Peyer's patch (tissue), 4 donors: ENCODE results near the gene WASL. TPM values are rescaled to one million over a fixed set of nuclear protein-coding genes. Genes with fewer than 3 reads are reported as not detected.

ENCODE experiments used
- DNase-seq, 3 donors: peaks; one replicate each; pipeline ENCODE4 v3.0.0-alpha.2; 2017 to 2019
- H3K27ac ChIP-seq, 4 donors: fragments of 200-600 bp; sonication (generic); one replicate each; pipeline ENCODE4 v1.5.1; 2016 to 2019
- H3K27me3 ChIP-seq, 2 donors: fragments of 200-600 bp; sonication (generic); one replicate each; pipeline ENCODE4 v1.5.1; 2019
- H3K36me3 ChIP-seq, 3 donors: fragments of 200-600 bp; sonication (generic); one replicate each; pipeline ENCODE4 v1.5.1; 2016 to 2019
- H3K4me1 ChIP-seq, 4 donors: fragments of 200-600 bp; sonication (generic); one replicate each; pipeline ENCODE4 v1.5.1; 2016 to 2019
- H3K4me3 ChIP-seq, 4 donors: fragments of 200-600 bp; sonication (generic); 1 replicate in 3 of 4; 2 replicates in 1 of 4; pipeline ENCODE4 v1.5.1; 2016 to 2019; ENCODE audit warnings: mild to moderate bottlenecking in 1 of 4
- H3K9me3 ChIP-seq, 4 donors: fragments of 200-600 bp; sonication (generic); one replicate each; pipeline ENCODE4 v1.5.1; 2016 to 2019; ENCODE audit warnings: mild to moderate bottlenecking in 1 of 4
- CTCF ChIP-seq, 6 experiments: fragments of 450-650 bp in 4 of 6; fragments of 200-600 bp in 2 of 6; sonication (generic) in 1 of 6; IDR thresholded peaks; one replicate each; pipeline ENCODE4 v1.5.1; 2017 to 2019; ENCODE audit warnings: antibody characterized with exemption in 6 of 6, mild to moderate bottlenecking in 3 of 6, moderate library complexity in 1 of 6
- POLR2A ChIP-seq, 2 donors: fragments of 450-650 bp; IDR thresholded peaks; one replicate each; pipeline ENCODE4 v1.5.1; 2017; ENCODE audit warnings: antibody characterized with exemption in 2 of 2, mild to moderate bottlenecking in 2 of 2, moderate library complexity in 2 of 2
- total RNA-seq, 4 donors: library from RNA; depleted of rRNA; stranded (reverse); fragments of >200 nt; gene quantifications; one replicate each; pipeline ENCODE4 v1.1.0, GENCODE V29; 2016

Gene WASL
- total RNA-seq, 4 donors from 2014 or later, result 33.8 to 60.2 (median 51.5) TPM

GRCh38 chr7:123692471-123692877, 56.3 kb downstream of the WASL start:
- Histone ChIP-seq H3K4me3 (no peak overlapping the region), H3K27me3 (no peaks in the 10 kb centered on the region), H3K4me1 (no peaks in the 10 kb centered on the region), H3K27ac (no peak overlapping the region), H3K36me3 (peaks cover 0 to 65% (median 0%) of the 10 kb centered on the region in 3 donors), H3K9me3 (no peaks in the 10 kb centered on the region)
- TF ChIP-seq CTCF (IDR thresholded peaks at IDR 0.05) (no peak), POLR2A (IDR thresholded peaks at IDR 0.05) (no peak)
- DNase-seq, result no peak

- no peak for TF ChIP-seq POLR2A (IDR thresholded peaks at IDR 0.05)
- TF ChIP-seq CTCF (IDR thresholded peaks at IDR 0.05), result no peak
- Histone ChIP-seq H3K4me1 (no peaks in the 10 kb centered on the region), H3K36me3 (peaks cover 0 to 61% (median 0%) of the 10 kb centered on the region in 3 donors), H3K27me3 (no peaks in the 10 kb centered on the region), H3K27ac (no peak overlapping the region), H3K4me3 (no peak overlapping the region), H3K9me3 (no peaks in the 10 kb centered on the region)
- no peak for DNase-seq
Measured at GRCh38 chr7:123690550-123690949, 58.3 kb downstream of the WASL start.

DNA sequence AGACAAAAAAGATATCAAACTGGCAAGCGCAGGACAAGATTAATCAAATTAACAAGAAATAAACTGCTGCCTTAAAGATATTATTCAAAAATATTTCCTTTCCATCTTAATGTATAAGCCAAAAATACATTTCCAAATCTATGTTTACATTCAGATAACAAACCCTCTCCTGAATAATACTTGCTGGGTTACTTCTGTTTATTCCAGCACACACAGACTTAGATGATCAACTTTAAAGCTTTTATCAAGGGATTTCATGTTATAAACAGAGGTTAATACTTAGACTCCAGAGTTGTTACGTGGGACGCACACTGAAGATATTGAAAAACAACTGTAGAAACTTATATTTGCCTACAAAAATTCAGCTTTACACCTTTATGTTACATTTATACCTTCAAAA, 59.6 kb downstream of the WASL start:
- Histone ChIP-seq H3K27me3 (no peaks in the 10 kb centered on the region), H3K36me3 (peaks cover 0 to 54% (median 0%) of the 10 kb centered on the region in 3 donors), H3K9me3 (no peaks in the 10 kb centered on the region), H3K4me3 (no peak overlapping the region), H3K4me1 (no peaks in the 10 kb centered on the region), H3K27ac (no peak overlapping the region)
- TF ChIP-seq CTCF (IDR thresholded peaks at IDR 0.05), result no peak
- TF ChIP-seq POLR2A (IDR thresholded peaks at IDR 0.05), result no peak
- DNase-seq, result no peak

DNA sequence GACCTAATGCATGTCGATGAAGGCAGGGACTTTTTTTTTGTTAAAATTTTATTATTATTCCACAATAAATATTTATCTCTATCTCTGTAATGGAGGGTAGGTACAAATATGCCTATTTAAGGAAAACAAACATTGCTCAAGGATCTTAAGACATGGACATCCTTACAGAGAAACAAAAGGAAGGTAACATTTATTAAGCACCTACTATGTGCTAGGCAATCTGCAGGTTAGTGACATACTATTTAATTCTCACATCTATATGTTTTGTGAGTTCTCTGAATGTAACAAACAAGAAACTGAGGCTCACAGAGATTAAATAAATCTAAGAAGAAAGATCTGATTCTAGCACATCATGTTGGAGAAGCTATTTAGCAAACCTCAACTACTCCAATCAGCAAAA, 61.1 kb downstream of the WASL start:
- Histone ChIP-seq H3K36me3 (peaks cover 0 to 62% (median 0%) of the 10 kb centered on the region in 3 donors), H3K27ac (no peak overlapping the region), H3K27me3 (no peaks in the 10 kb centered on the region), H3K4me1 (no peaks in the 10 kb centered on the region), H3K4me3 (no peak overlapping the region), H3K9me3 (no peaks in the 10 kb centered on the region)
- no peak for TF ChIP-seq CTCF (IDR thresholded peaks at IDR 0.05)
- no peak for TF ChIP-seq POLR2A (IDR thresholded peaks at IDR 0.05)
- no peak for DNase-seq

GRCh38 chr7:123687161-123687560, 61.6 kb downstream of the WASL start:
- no peak overlapping the region for H3K4me3 ChIP-seq
- no peaks in the 10 kb centered on the region for H3K9me3 ChIP-seq
- TF ChIP-seq POLR2A (IDR thresholded peaks at IDR 0.05), result no peak
- no peak for TF ChIP-seq CTCF (IDR thresholded peaks at IDR 0.05)
- no peak overlapping the region for H3K27ac ChIP-seq
- DNase-seq, result no peak
- no peaks in the 10 kb centered on the region for H3K4me1 ChIP-seq
- no peaks in the 10 kb centered on the region for H3K27me3 ChIP-seq
- H3K36me3 ChIP-seq, result peaks cover 0 to 59% (median 0%) of the 10 kb centered on the region in 3 donors

- DNase-seq, result no peak
- TF ChIP-seq POLR2A (IDR thresholded peaks at IDR 0.05) (no peak), CTCF (IDR thresholded peaks at IDR 0.05) (peak in 4 of 6 experiments; percentile 39 to 75 (median 68))
- Histone ChIP-seq H3K4me3 (no peak overlapping the region), H3K36me3 (peaks cover 0 to 51% (median 0%) of the 10 kb centered on the region in 3 donors), H3K27me3 (no peaks in the 10 kb centered on the region), H3K9me3 (no peaks in the 10 kb centered on the region), H3K27ac (no peak overlapping the region), H3K4me1 (no peaks in the 10 kb centered on the region)
Measured at GRCh38 chr7:123682690-123683089, 66.1 kb downstream of the WASL start.
